ENCODE results near the gene FAM167B. TPM values are rescaled to one million over a fixed set of nuclear protein-coding genes. Genes with fewer than 3 reads are reported as not detected.

The FAM167B gene
- total RNA-seq, 1 experiment from 2014 or later = 1.5 TPM

- no CpG with 5 or more reads among the region's 20 CpGs for WGBS (ENCODE audit: extremely low coverage, insufficient read length, low lambda C conversion rate)
- no peaks in the 10 kb centered on the region for H3K9me3 Mint-ChIP-seq
- no peak overlapping the region for H4K91ac ChIP-seq (ENCODE audit: insufficient read length, low read depth, low read length)
- no peaks in the 10 kb centered on the region for H3K79me1 ChIP-seq (ENCODE audit: insufficient read depth, low read depth, low read length, poor library complexity, severe bottlenecking)
- no peak overlapping the region for H2AK5ac ChIP-seq (ENCODE audit: insufficient read length, low read length)
- H3K36me3 Mint-ChIP-seq (ENCODE audit: insufficient read depth in 1 of 3, low read depth in 3 of 3) = peaks cover 0 to 10% (median 2%) of the 10 kb centered on the region in 3 experiments; a peak in 2 of 7 replicates
- H3K4me3 Mint-ChIP-seq = peak overlapping the region; percentile 82 to 92
- H2AFZ ChIP-seq (ENCODE audit: low read length) = no peak overlapping the region
- H3K9me3 ChIP-seq (ENCODE audit: control insufficient read depth, low read depth, low read length) = no peaks in the 10 kb centered on the region
- no peak overlapping the region for H4K5ac ChIP-seq (ENCODE audit: insufficient read length, low read depth, low read length)
- H3K4me1 Mint-ChIP-seq = peaks cover 21 to 23% of the 10 kb centered on the region in 2 experiments
- no peak overlapping the region for H2BK12ac ChIP-seq (ENCODE audit: insufficient read length, low read depth, low read length)
- H3K9ac ChIP-seq (ENCODE audit: extremely low read depth, insufficient read length, low read length) = peak overlapping the region; percentile 46
- H3K4me1 ChIP-seq (ENCODE audit: insufficient read depth, low read length) = no peaks in the 10 kb centered on the region; the same call in 1 of the 2 replicates
- peak overlapping the region in 2 of 3 experiments; percentile 55 to 95; a peak in 2 of 7 replicates for H3K27ac Mint-ChIP-seq
- TF ChIP-seq, protein P1, sequence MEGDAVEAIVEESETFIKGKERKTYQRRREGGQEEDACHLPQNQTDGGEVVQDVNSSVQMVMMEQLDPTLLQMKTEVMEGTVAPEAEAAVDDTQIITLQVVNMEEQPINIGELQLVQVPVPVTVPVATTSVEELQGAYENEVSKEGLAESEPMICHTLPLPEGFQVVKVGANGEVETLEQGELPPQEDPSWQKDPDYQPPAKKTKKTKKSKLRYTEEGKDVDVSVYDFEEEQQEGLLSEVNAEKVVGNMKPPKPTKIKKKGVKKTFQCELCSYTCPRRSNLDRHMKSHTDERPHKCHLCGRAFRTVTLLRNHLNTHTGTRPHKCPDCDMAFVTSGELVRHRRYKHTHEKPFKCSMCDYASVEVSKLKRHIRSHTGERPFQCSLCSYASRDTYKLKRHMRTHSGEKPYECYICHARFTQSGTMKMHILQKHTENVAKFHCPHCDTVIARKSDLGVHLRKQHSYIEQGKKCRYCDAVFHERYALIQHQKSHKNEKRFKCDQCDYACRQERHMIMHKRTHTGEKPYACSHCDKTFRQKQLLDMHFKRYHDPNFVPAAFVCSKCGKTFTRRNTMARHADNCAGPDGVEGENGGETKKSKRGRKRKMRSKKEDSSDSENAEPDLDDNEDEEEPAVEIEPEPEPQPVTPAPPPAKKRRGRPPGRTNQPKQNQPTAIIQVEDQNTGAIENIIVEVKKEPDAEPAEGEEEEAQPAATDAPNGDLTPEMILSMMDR (conservative IDR thresholded peaks at IDR 0.05) = no peak
- no peak overlapping the region for H3T11ph ChIP-seq (ENCODE audit: low read length)
- no peaks in the 10 kb centered on the region for H4K20me1 ChIP-seq (ENCODE audit: control insufficient read depth, insufficient read depth, insufficient read length)
- no peak overlapping the region for H3K4ac ChIP-seq (ENCODE audit: low read depth, low read length)
- no peak overlapping the region for H4K8ac ChIP-seq (replicated peaks; ENCODE audit: insufficient read length, low read depth, low read length)
- no peak overlapping the region for H3K27ac ChIP-seq (ENCODE audit: insufficient read length, low read depth, low read length)
- peaks cover 4% of the 10 kb centered on the region for H3K27me3 Mint-ChIP-seq (ENCODE audit: low read depth)
- peak overlapping the region; percentile 90 for H3K14ac ChIP-seq (ENCODE audit: insufficient read depth, low read length)
- H2BK15ac ChIP-seq (ENCODE audit: low read depth, low read length) = no peak overlapping the region
- no peaks in the 10 kb centered on the region for H3K27me3 ChIP-seq (ENCODE audit: insufficient read depth, low read length)
- peaks cover 17% of the 10 kb centered on the region for H3K23me2 ChIP-seq (ENCODE audit: insufficient read length, low read depth, low read length, poor library complexity, severe bottlenecking)
- H3K79me2 ChIP-seq (ENCODE audit: insufficient read depth, low read length) = no peaks in the 10 kb centered on the region
- no peak overlapping the region for H3K56ac ChIP-seq (ENCODE audit: insufficient read length, low read depth, low read length)
- no peak for DNase-seq
- no peak overlapping the region for H2BK20ac ChIP-seq (ENCODE audit: low read depth, low read length, poor library complexity, severe bottlenecking)
- H3K23ac ChIP-seq (ENCODE audit: insufficient read length, low read depth, low read length) = no peak overlapping the region
- peak overlapping the region; percentile 72 for H3K18ac ChIP-seq (ENCODE audit: insufficient read length, low read depth, low read length)
- H2BK120ac ChIP-seq (ENCODE audit: low read depth, low read length, poor library complexity, severe bottlenecking) = no peak overlapping the region
- no peak overlapping the region for H2BK5ac ChIP-seq (ENCODE audit: insufficient read length, low read length)
- peak overlapping the region; percentile 75 for H3K4me2 ChIP-seq (ENCODE audit: insufficient read depth, insufficient read length, low read length)
Observed at GRCh38 chr1:32239790-32240139, 7.3 kb upstream of the FAM167B start.

All from H9 (cell line).